ENCODE data around the gene DRG2.

DRG2 gene

GRCh38 chr17:18087610-18088491 is at the start of gene DRG2:
DRG2 (plus strand) TSS chr17:18087948; CDS start chr17:18088024, 76 bp downstream.
- DNase-seq = peak; percentile 81 to 96 (median 90)
- intact Hi-C loops (cut with DNase I) = loop anchor here (5.0 kb wide), 1 partner anchor 224 kb away; the partner anchor contains the start of gene TOP3A

- intact Hi-C loops (cut with DNase I) = loop anchor here (10.0 kb wide), 1 partner anchor 223 kb away; no protein-coding TSS in a partner anchor
- DNase-seq = peak in 9 of 42 donors; percentile 9 to 70 (median 35)
Measured at GRCh38 chr17:18038149-18038850, 49.4 kb upstream of the DRG2 start.

GRCh38 chr17:18038861-18039534 is 48.8 kb upstream of the DRG2 start, which contains the start of the genes ATPAF2 and GID4:
ATPAF2 (minus strand) TSS chr17:18039168; CDS start chr17:18039013, 155 bp downstream.
GID4 (plus strand) TSS chr17:18039408; CDS start chr17:18039465, 57 bp downstream.
- DNase-seq = peak; percentile 98 to 100 (median 100)
- intact Hi-C loops (cut with DNase I) = loop anchor here (10.0 kb wide), 1 partner anchor 224 kb away; no protein-coding TSS in a partner anchor

GRCh38 chr17:18039535-18040260 is 48.0 kb upstream of the DRG2 start:
- intact Hi-C loops (cut with DNase I) = loop anchor here (5.0 to 10.0 kb wide), 2 partner anchors 67 to 225 kb away; partner anchors contain the start of genes DRC3 and TOM1L2
- DNase-seq = peak in 16 of 42 donors; percentile 9 to 76 (median 30)

- intact Hi-C loops (cut with DNase I) = loop anchor here (5.0 kb wide), 1 partner anchor 68 kb away; the partner anchor contains the start of genes DRC3 and TOM1L2
- no peak for DNase-seq
Measured at GRCh38 chr17:18040261-18040858, 47.4 kb upstream of the DRG2 start.

- intact Hi-C loops (cut with DNase I) = loop anchor here (5.0 kb wide), 1 partner anchor 69 kb away; the partner anchor contains the start of genes DRC3 and TOM1L2
- no peak for DNase-seq
Measured at GRCh38 chr17:18041776-18042175, 46.0 kb upstream of the DRG2 start.

GRCh38 chr17:18042983-18043382 is 44.8 kb upstream of the DRG2 start:
- DNase-seq = no peak
- intact Hi-C loops (cut with DNase I) = loop anchor here (5.0 kb wide), 1 partner anchor 71 kb away; the partner anchor contains the start of genes DRC3 and TOM1L2

- DNase-seq = peak in 2 of 42 donors; percentile 13 to 29
- intact Hi-C loops (cut with DNase I) = loop anchor here (5.0 kb wide), 1 partner anchor 71 kb away; the partner anchor contains the start of genes DRC3 and TOM1L2
Measured at GRCh38 chr17:18043491-18043890, 44.3 kb upstream of the DRG2 start.

- intact Hi-C loops (cut with DNase I) = loop anchor here (5.0 kb wide), 1 partner anchor 72 kb away; the partner anchor contains the start of genes DRC3 and TOM1L2
- no peak for DNase-seq
Measured at GRCh38 chr17:18044609-18045008, 43.1 kb upstream of the DRG2 start.

GRCh38 chr17:18045691-18046350 is 41.9 kb upstream of the DRG2 start:
- intact Hi-C loops (cut with DNase I) = no loop called here
- DNase-seq = no peak

GRCh38 chr17:18055597-18055996 is 32.2 kb upstream of the DRG2 start:
- DNase-seq = no peak
- intact Hi-C loops (cut with DNase I) = no loop called here

GRCh38 chr17:18056214-18056613 is 31.5 kb upstream of the DRG2 start:
- intact Hi-C loops (cut with DNase I) = no loop called here
- no peak for DNase-seq

GRCh38 chr17:18059283-18059682 is 28.5 kb upstream of the DRG2 start:
- DNase-seq = no peak

GRCh38 chr17:18064053-18064452 is 23.7 kb upstream of the DRG2 start:
- no peak for DNase-seq
- intact Hi-C loops (cut with DNase I) = no loop called here

More at GRCh38 chr17:18059283-18059682, 28.5 kb upstream of the DRG2 start:
- intact Hi-C loops (cut with DNase I) = no loop called here

GRCh38 chr17:18065546-18065945 is 22.2 kb upstream of the DRG2 start:
- intact Hi-C loops (cut with DNase I) = no loop called here
- DNase-seq = no peak

GRCh38 chr17:18066866-18067265 is 20.9 kb upstream of the DRG2 start:
- intact Hi-C loops (cut with DNase I) = no loop called here
- DNase-seq = no peak

GRCh38 chr17:18069101-18069500 is 18.6 kb upstream of the DRG2 start:
- no peak for DNase-seq
- intact Hi-C loops (cut with DNase I) = no loop called here

Data from head of caudate nucleus (tissue), 42 donors.